Spleen (tissue), 11 donors: ENCODE measurements around the gene KIF1C. TPM values are rescaled to one million over a fixed set of nuclear protein-coding genes. Genes with fewer than 3 reads are reported as not detected.

Experiments used
- DNase-seq: peaks from one replicate; pipeline ENCODE4 v3.0.0-alpha.2; 2020
- H3K27ac ChIP-seq, 8 donors: fragments of 200-600 bp; sonication (generic) in 7 of 8; 1 replicate in 4 of 8; 2 replicates in 4 of 8; pipeline versions ENCODE4 v1.5.0 to v1.8.0; 2016 to 2021; ENCODE audit warnings: inconsistent platforms in 4 of 8, mild to moderate bottlenecking in 4 of 8, moderate library complexity in 1 of 8
- H3K27me3 ChIP-seq, 7 donors: fragments of 200-600 bp; sonication (generic) in 6 of 7; replicated peaks in 1 of 7; 1 replicate in 4 of 7; 2 replicates in 3 of 7; pipeline versions ENCODE4 v1.5.0 to v1.8.0; 2016 to 2021; ENCODE audit warnings: inconsistent platforms in 3 of 7, mild to moderate bottlenecking in 1 of 7
- H3K36me3 ChIP-seq, 6 donors: fragments of 200-600 bp; sonication (generic) in 5 of 6; 1 replicate in 4 of 6; 2 replicates in 2 of 6; pipeline versions ENCODE4 v1.5.0 to v1.8.0; 2016 to 2021; ENCODE audit warnings: inconsistent platforms in 2 of 6
- H3K4me1 ChIP-seq, 6 donors: fragments of 200-600 bp; sonication (generic) in 5 of 6; 1 replicate in 3 of 6; 2 replicates in 3 of 6; pipeline versions ENCODE4 v1.5.0 to v1.8.0; 2016 to 2021; ENCODE audit warnings: inconsistent platforms in 3 of 6
- H3K4me3 ChIP-seq, 8 donors: fragments of 200-600 bp; sonication (generic) in 7 of 8; 1 replicate in 4 of 8; 2 replicates in 4 of 8; pipeline versions ENCODE4 v1.5.0 to v1.8.0; 2016 to 2021; ENCODE audit warnings: inconsistent platforms in 4 of 8, mild to moderate bottlenecking in 4 of 8, moderate library complexity in 2 of 8
- H3K9me3 ChIP-seq, 8 donors: fragments of 200-600 bp; sonication (generic) in 7 of 8; 1 replicate in 4 of 8; 2 replicates in 4 of 8; pipeline versions ENCODE4 v1.5.0 to v1.8.0; 2016 to 2021; ENCODE audit warnings: inconsistent platforms in 4 of 8
- POLR2A ChIP-seq, 3 donors: fragments of 450-650 bp; IDR thresholded peaks; one replicate each; pipeline ENCODE4 v1.5.1; 2017; ENCODE audit warnings: antibody characterized with exemption in 3 of 3, mild to moderate bottlenecking in 1 of 3
- POLR2AphosphoS5 ChIP-seq, 3 donors: sonication (generic); formaldehyde crosslinking; IDR thresholded peaks; one replicate each; pipeline ENCODE4 v1.5.1; 2017; ENCODE audit warnings: antibody characterized with exemption in 3 of 3
- WGBS, 5 donors: extraction: QIAGEN DNeasy Blood & Tissue Kit in 3 of 5; methylation state at CpG; one replicate each; pipeline versions ENCODE4 v1.1.5 to v1.1.7; 2013 to 2018; 5-methylcytosine and 5-hydroxymethylcytosine counted together
- intact Hi-C: fragments of 100-400 bp; cut with DNase I; formaldehyde crosslinking; loops from one replicate; pipeline ENCODE4 v1.15.0; 2023; ENCODE audit warnings: low total_unique reads
- polyA plus RNA-seq, 3 donors: library from polyadenylated mRNA; stranded (reverse); fragments of 200-250 nt; gene quantifications; one replicate each; pipeline ENCODE4 v1.2.1, GENCODE V29; 2013
- total RNA-seq, 7 donors: library from RNA; depleted of rRNA in 3 of 7; stranded (reverse); fragments of >200 nt in 3 of 7; fragmentation: NEBNext Ultra II Directional in 4 of 7; extraction: Animal tissue kit (Norgen Biotek cat#: 25700) in 4 of 7; gene quantifications; one replicate each; pipeline versions ENCODE4 v1.1.0 to v1.2.1, GENCODE V29; 2016 to 2021
- TF ChIP-seq, protein P1 (sequence below), 11 experiments: fragments of 200-600 bp in 7 of 11; fragments of 450-650 bp in 4 of 11; sonication (generic) in 4 of 11; IDR thresholded peaks in 8 of 11; conservative IDR thresholded peaks in 3 of 11; 1 replicate in 7 of 11; 2 replicates in 4 of 11; pipeline versions ENCODE4 v1.4.0 to v1.8.0; 2016 to 2021; ENCODE audit warnings: antibody characterized with exemption in 11 of 11, inconsistent platforms in 4 of 11, mild to moderate bottlenecking in 1 of 11
- donor health status: healthy with polysubstance abuse.
- donor health status: DM: no; HTN: no; CAD: no; lungs with moderate emphysema.
- donor health status: DM: no; HTN: no; CAD: no.
- donor health status: Bipolar disorder and iron deficiency.
- donor health status: healthy.
- donor health status: DM: no; HTN: no; CAD: no.
- donor health status: DM: yes; HTN: yes; CAD: no.

Gene KIF1C
- total and polyA plus RNA-seq, 10 donors = 11.9 to 141 (median 64.8) TPM

GRCh38 chr17:4978726-4979125, 19.0 kb upstream of the KIF1C start:
- H3K36me3 ChIP-seq = peaks cover 0 to 100% (median 65%) of the 10 kb centered on the region in 6 donors
- DNase-seq = no peak
- H3K4me3 ChIP-seq = peak overlapping the region in 1 of 8 donors; percentile 24
- TF ChIP-seq, protein P1, sequence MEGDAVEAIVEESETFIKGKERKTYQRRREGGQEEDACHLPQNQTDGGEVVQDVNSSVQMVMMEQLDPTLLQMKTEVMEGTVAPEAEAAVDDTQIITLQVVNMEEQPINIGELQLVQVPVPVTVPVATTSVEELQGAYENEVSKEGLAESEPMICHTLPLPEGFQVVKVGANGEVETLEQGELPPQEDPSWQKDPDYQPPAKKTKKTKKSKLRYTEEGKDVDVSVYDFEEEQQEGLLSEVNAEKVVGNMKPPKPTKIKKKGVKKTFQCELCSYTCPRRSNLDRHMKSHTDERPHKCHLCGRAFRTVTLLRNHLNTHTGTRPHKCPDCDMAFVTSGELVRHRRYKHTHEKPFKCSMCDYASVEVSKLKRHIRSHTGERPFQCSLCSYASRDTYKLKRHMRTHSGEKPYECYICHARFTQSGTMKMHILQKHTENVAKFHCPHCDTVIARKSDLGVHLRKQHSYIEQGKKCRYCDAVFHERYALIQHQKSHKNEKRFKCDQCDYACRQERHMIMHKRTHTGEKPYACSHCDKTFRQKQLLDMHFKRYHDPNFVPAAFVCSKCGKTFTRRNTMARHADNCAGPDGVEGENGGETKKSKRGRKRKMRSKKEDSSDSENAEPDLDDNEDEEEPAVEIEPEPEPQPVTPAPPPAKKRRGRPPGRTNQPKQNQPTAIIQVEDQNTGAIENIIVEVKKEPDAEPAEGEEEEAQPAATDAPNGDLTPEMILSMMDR (IDR thresholded peaks at IDR 0.05 in 8 of 11, conservative IDR thresholded peaks at IDR 0.05 in 3 of 11) = no peak
- TF ChIP-seq POLR2A (IDR thresholded peaks at IDR 0.05) (no peak), POLR2AphosphoS5 (IDR thresholded peaks at IDR 0.05) (no peak)
- H3K27me3 ChIP-seq = no peaks in the 10 kb centered on the region
- H3K27ac ChIP-seq = peak overlapping the region in 7 of 8 donors; percentile 55 to 86 (median 67)
- H3K4me1 ChIP-seq = peaks cover 15 to 78% (median 40%) of the 10 kb centered on the region in 6 donors
- intact Hi-C loops = no loop called here
- no peaks in the 10 kb centered on the region for H3K9me3 ChIP-seq

GRCh38 chr17:4980644-4981216, 17.0 kb upstream of the KIF1C start:
- H3K4me3 ChIP-seq = no peak overlapping the region
- intact Hi-C loops = loop anchor here (10.0 kb wide), 1 partner anchor 84 kb away; no protein-coding TSS in a partner anchor
- H3K27ac ChIP-seq = peak overlapping the region in 3 of 8 donors; percentile 37 to 86 (median 80)
- TF ChIP-seq POLR2AphosphoS5 (IDR thresholded peaks at IDR 0.05) = no peak
- TF ChIP-seq, protein P1 (IDR thresholded peaks at IDR 0.05 in 8 of 11, conservative IDR thresholded peaks at IDR 0.05 in 3 of 11) = peak; percentile 64 to 88 (median 81)
- WGBS, 5 donors = 30 to 40% (median 36%) methylated on average over 6 of the region's 6 CpGs
- H3K9me3 ChIP-seq = no peaks in the 10 kb centered on the region
- H3K4me1 ChIP-seq = peaks cover 15 to 69% (median 41%) of the 10 kb centered on the region in 6 donors
- no peak for DNase-seq
- H3K36me3 ChIP-seq = peaks cover 0 to 100% (median 65%) of the 10 kb centered on the region in 6 donors
- no peaks in the 10 kb centered on the region for H3K27me3 ChIP-seq

DNA sequence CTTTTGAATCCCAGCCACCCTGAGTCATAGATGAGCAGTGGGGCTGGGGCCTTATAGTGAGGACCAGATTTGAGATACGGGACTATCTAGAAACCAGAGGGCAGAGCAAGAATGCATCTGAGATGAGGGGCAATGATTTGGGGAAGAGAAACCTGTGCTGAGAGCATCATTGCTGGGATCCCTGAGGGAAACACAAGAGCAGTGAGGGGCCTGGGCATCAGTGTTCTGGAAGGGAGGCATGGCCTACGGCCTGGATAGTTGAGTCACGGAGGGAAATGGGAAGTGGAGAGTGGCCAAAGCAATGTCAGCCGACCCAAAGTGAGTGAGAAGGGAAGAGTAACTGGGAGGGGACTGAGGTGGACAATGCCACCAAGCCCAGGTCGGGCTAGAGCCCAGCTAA, 15.4 kb upstream of the KIF1C start:
- WGBS, 5 donors = 67 to 77% (median 73%) methylated on average over 5 of the region's 5 CpGs
- DNase-seq = no peak

DNA sequence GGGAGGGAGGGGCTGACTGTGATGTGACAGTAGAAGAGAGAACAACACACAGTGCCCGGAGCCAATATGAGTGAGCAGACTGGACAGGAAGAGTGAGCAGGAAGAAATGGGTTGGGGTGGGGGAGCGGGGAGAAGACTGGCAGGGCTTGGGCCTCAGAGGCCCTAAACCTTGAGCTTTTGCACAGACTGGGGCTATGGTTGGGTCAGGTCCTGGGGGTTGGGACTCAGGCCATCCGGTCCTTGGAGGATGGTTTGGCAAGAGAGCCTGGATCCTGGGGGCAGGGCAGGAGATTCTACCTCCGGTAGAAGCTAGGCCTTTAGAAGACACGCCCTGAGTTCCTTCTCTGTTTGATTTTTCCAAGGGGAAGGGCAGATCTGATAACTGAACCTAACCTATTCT, 11.3 kb upstream of the KIF1C start:
- Histone ChIP-seq H3K36me3 (peaks cover 0 to 46% (median 28%) of the 10 kb centered on the region in 6 donors), H3K4me3 (peak overlapping the region; percentile 70 to 98 (median 84)), H3K27ac (peak overlapping the region; percentile 94 to 99 (median 96)), H3K9me3 (no peaks in the 10 kb centered on the region), H3K4me1 (peaks cover 14 to 66% (median 38%) of the 10 kb centered on the region in 6 donors), H3K27me3 (no peaks in the 10 kb centered on the region)
- TF ChIP-seq POLR2AphosphoS5 (IDR thresholded peaks at IDR 0.05) = peak in 2 of 3 donors; percentile 21 to 63
- TF ChIP-seq, protein P1 (IDR thresholded peaks at IDR 0.05 in 8 of 11, conservative IDR thresholded peaks at IDR 0.05 in 3 of 11) = no peak
- peak in 1 of 3 donors; percentile 11 for TF ChIP-seq POLR2A (IDR thresholded peaks at IDR 0.05)
- intact Hi-C loops = loop anchor here (5.0 to 10.0 kb wide), 2 partner anchors 78 to 79 kb away; no protein-coding TSS in a partner anchor
- 30 to 67% (median 40%) methylated on average over 5 of the region's 5 CpGs for WGBS, 5 donors
- peak; percentile 78 for DNase-seq

More for the DNA sequence above, 15.4 kb upstream of the KIF1C start:
- Histone ChIP-seq H3K27me3 (no peaks in the 10 kb centered on the region), H3K9me3 (no peaks in the 10 kb centered on the region), H3K4me3 (no peak overlapping the region), H3K4me1 (peaks cover 22 to 78% (median 56%) of the 10 kb centered on the region in 6 donors), H3K27ac (peak overlapping the region in 1 of 8 donors; percentile 14), H3K36me3 (peaks cover 0 to 86% (median 54%) of the 10 kb centered on the region in 6 donors)
- intact Hi-C loops = loop anchor here (10.0 kb wide), 1 partner anchor 82 kb away; no protein-coding TSS in a partner anchor
- TF ChIP-seq POLR2AphosphoS5 (IDR thresholded peaks at IDR 0.05) = no peak
- TF ChIP-seq POLR2A (IDR thresholded peaks at IDR 0.05) = no peak
- TF ChIP-seq, protein P1 (IDR thresholded peaks at IDR 0.05 in 8 of 11, conservative IDR thresholded peaks at IDR 0.05 in 3 of 11) = no peak
